Gastrocnemius medialis (tissue), 4 donors: ENCODE data around the gene DYNC2LI1. TPM values are rescaled to one million over a fixed set of nuclear protein-coding genes. Genes with fewer than 3 reads are reported as not detected.

Experiments
- ATAC-seq, 2 donors: fragments of 150-250 bp; one replicate each; pipeline ENCODE4 v1.9.1; 2016
- DNase-seq, 2 donors: peaks; one replicate each; pipeline ENCODE4 v3.0.0-alpha.2; 2019
- H3K27ac ChIP-seq, 4 donors: fragments of 200-600 bp; sonication (generic); 1 replicate in 1 of 4; 2 replicates in 3 of 4; pipeline ENCODE4 v1.5.1; 2016 to 2018; ENCODE audit warnings: mild to moderate bottlenecking in 2 of 4, moderate library complexity in 1 of 4
- H3K27me3 ChIP-seq, 3 donors: fragments of 200-600 bp; sonication (generic) in 2 of 3; 1 replicate in 1 of 3; 2 replicates in 2 of 3; pipeline versions ENCODE4 v1.5.1 to v1.6.0; 2016 to 2019; ENCODE audit warnings: mild to moderate bottlenecking in 1 of 3, moderate library complexity in 1 of 3
- H3K36me3 ChIP-seq, 2 donors: fragments of 200-600 bp; sonication (generic) in 1 of 2; one replicate each; pipeline ENCODE4 v1.5.1; 2017 to 2018
- H3K4me1 ChIP-seq, 2 donors: fragments of 200-600 bp; sonication (generic) in 1 of 2; one replicate each; pipeline ENCODE4 v1.5.1; 2016 to 2017; ENCODE audit warnings: mild to moderate bottlenecking in 2 of 2
- H3K4me3 ChIP-seq, 4 donors: fragments of 200-600 bp; sonication (generic) in 3 of 4; 1 replicate in 1 of 4; 2 replicates in 3 of 4; pipeline ENCODE4 v1.5.1; 2016 to 2019; ENCODE audit warnings: mild to moderate bottlenecking in 2 of 4
- H3K9me3 ChIP-seq, 3 donors: fragments of 200-600 bp; sonication (generic) in 2 of 3; 1 replicate in 1 of 3; 2 replicates in 2 of 3; pipeline ENCODE4 v1.5.1; 2016 to 2019
- POLR2A ChIP-seq, 2 donors: fragments of 450-650 bp; IDR thresholded peaks; one replicate each; pipeline ENCODE4 v1.6.1; 2017; ENCODE audit warnings: antibody characterized with exemption in 2 of 2, mild to moderate bottlenecking in 2 of 2, moderate library complexity in 2 of 2
- in situ Hi-C, 4 donors: fragments of 200-750 bp; cut with MboI; loops; one replicate each; pipeline versions ENCODE4 v1.15.0 to v1.8.0; 2017; ENCODE audit warnings: low sequenced_read_pairs in 4 of 4
- intact Hi-C: fragments of 100-400 bp; cut with DNase I; formaldehyde crosslinking; loops from one replicate; pipeline ENCODE4 v1.15.1; 2023; ENCODE audit warnings: low total_unique reads
- total RNA-seq, 4 donors: library from RNA; depleted of rRNA; stranded (reverse); fragments of >200 nt; gene quantifications; one replicate each; pipeline versions ENCODE4 v1.1.0 to v1.2.3, GENCODE V29; 2016
- TF ChIP-seq, protein P1 (sequence below), 5 experiments: fragments of 450-650 bp in 3 of 5; fragments of 200-600 bp in 2 of 5; sonication (generic) in 2 of 5; IDR thresholded peaks in 4 of 5; conservative IDR thresholded peaks in 1 of 5; 1 replicate in 4 of 5; 2 replicates in 1 of 5; pipeline ENCODE4 v1.5.1; 2016 to 2019; ENCODE audit warnings: antibody characterized with exemption in 5 of 5, mild to moderate bottlenecking in 3 of 5, moderate library complexity in 3 of 5

The DYNC2LI1 gene
- total RNA-seq, 4 donors from 2014 or later = 8.1 to 13.1 (median 10.2) TPM

- in situ Hi-C loops = no loop called here
- intact Hi-C loops = no loop called here
Observed at GRCh38 chr2:43798300-43798699, 24.5 kb downstream of the DYNC2LI1 start.

DNA sequence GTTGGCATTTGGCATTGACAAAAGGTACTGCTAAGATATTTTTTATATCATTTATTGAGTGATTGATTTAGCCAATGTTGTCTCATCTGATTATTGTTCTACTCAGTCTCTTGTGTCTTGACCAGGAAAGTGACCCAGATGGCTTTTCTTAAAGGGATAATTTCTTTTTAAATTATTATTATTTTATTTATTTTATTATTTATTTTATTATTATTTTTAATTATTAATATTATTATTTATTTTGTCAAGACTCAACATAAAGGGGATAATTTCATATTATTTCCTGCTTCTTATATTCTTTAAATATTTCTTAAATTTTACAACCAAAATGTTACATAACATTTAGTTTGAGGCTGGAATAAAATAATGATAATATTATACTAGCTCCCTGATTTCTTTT, 27.1 kb downstream of the DYNC2LI1 start:
- peaks cover 0 to 22% of the 10 kb centered on the region in 2 donors for H3K36me3 ChIP-seq

More at GRCh38 chr2:43798300-43798699, 24.5 kb downstream of the DYNC2LI1 start:
- Histone ChIP-seq H3K4me3 (no peak overlapping the region), H3K27me3 (no peaks in the 10 kb centered on the region), H3K27ac (no peak overlapping the region), H3K9me3 (no peaks in the 10 kb centered on the region), H3K4me1 (no peaks in the 10 kb centered on the region), H3K36me3 (peaks cover 0 to 28% of the 10 kb centered on the region in 2 donors)
- ATAC-seq (no peak), DNase-seq (no peak)
- no peak for TF ChIP-seq POLR2A (IDR thresholded peaks at IDR 0.05)
- TF ChIP-seq, protein P1, sequence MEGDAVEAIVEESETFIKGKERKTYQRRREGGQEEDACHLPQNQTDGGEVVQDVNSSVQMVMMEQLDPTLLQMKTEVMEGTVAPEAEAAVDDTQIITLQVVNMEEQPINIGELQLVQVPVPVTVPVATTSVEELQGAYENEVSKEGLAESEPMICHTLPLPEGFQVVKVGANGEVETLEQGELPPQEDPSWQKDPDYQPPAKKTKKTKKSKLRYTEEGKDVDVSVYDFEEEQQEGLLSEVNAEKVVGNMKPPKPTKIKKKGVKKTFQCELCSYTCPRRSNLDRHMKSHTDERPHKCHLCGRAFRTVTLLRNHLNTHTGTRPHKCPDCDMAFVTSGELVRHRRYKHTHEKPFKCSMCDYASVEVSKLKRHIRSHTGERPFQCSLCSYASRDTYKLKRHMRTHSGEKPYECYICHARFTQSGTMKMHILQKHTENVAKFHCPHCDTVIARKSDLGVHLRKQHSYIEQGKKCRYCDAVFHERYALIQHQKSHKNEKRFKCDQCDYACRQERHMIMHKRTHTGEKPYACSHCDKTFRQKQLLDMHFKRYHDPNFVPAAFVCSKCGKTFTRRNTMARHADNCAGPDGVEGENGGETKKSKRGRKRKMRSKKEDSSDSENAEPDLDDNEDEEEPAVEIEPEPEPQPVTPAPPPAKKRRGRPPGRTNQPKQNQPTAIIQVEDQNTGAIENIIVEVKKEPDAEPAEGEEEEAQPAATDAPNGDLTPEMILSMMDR (IDR thresholded peaks at IDR 0.05 in 4 of 5, conservative IDR thresholded peaks at IDR 0.05 in 1 of 5) = no peak

GRCh38 chr2:43802135-43802534, 28.3 kb downstream of the DYNC2LI1 start:
- intact Hi-C loops (no loop called here), in situ Hi-C loops (no loop called here)
- Histone ChIP-seq H3K27ac (no peak overlapping the region), H3K4me1 (no peaks in the 10 kb centered on the region), H3K4me3 (no peak overlapping the region), H3K9me3 (no peaks in the 10 kb centered on the region), H3K27me3 (no peaks in the 10 kb centered on the region), H3K36me3 (peaks cover 0 to 18% of the 10 kb centered on the region in 2 donors)
- ATAC-seq = no peak
- no peak for DNase-seq
- no peak for TF ChIP-seq POLR2A (IDR thresholded peaks at IDR 0.05)
- TF ChIP-seq, protein P1 (IDR thresholded peaks at IDR 0.05 in 4 of 5, conservative IDR thresholded peaks at IDR 0.05 in 1 of 5) = no peak

More for the DNA sequence above, 27.1 kb downstream of the DYNC2LI1 start:
- intact Hi-C loops (no loop called here), in situ Hi-C loops (no loop called here)
- no peaks in the 10 kb centered on the region for H3K4me1 ChIP-seq
- TF ChIP-seq POLR2A (IDR thresholded peaks at IDR 0.05) = no peak
- TF ChIP-seq, protein P1 (IDR thresholded peaks at IDR 0.05 in 4 of 5, conservative IDR thresholded peaks at IDR 0.05 in 1 of 5) = no peak
- no peaks in the 10 kb centered on the region for H3K27me3 ChIP-seq
- no peaks in the 10 kb centered on the region for H3K9me3 ChIP-seq
- DNase-seq (no peak), ATAC-seq (no peak)
- no peak overlapping the region for H3K4me3 ChIP-seq
- H3K27ac ChIP-seq = no peak overlapping the region

DNA sequence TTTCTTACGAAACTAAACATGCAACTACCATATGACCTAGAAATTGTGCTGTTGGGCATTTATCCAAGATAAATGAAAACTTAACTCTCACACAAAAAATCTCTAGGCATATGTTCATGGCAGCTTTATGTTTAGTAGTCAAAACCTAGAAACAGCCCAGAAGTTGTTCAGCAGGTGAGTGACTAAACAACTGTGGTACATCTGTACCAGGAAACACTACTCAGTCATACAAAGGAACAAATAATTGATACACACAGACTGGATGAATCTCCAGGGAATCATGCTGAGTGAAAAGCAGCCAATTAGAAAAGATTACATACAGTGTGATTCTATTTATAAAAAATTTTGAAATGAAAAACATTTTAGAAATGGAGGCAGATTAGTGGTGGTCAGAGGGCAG, 29.3 kb downstream of the DYNC2LI1 start:
- intact Hi-C loops (no loop called here), in situ Hi-C loops (no loop called here)
- no peak for ATAC-seq
- Histone ChIP-seq H3K9me3 (no peaks in the 10 kb centered on the region), H3K36me3 (peaks cover 0 to 18% of the 10 kb centered on the region in 2 donors), H3K27ac (no peak overlapping the region), H3K4me1 (no peaks in the 10 kb centered on the region), H3K27me3 (no peaks in the 10 kb centered on the region), H3K4me3 (no peak overlapping the region)
- TF ChIP-seq, protein P1 (IDR thresholded peaks at IDR 0.05 in 4 of 5, conservative IDR thresholded peaks at IDR 0.05 in 1 of 5) = no peak
- no peak for TF ChIP-seq POLR2A (IDR thresholded peaks at IDR 0.05)
- DNase-seq = no peak

- in situ Hi-C loops (no loop called here), intact Hi-C loops (no loop called here)
- no peak for DNase-seq
- ATAC-seq = no peak
- Histone ChIP-seq H3K36me3 (peaks cover 0 to 13% of the 10 kb centered on the region in 2 donors), H3K27ac (no peak overlapping the region), H3K27me3 (no peaks in the 10 kb centered on the region), H3K9me3 (no peaks in the 10 kb centered on the region), H3K4me1 (no peaks in the 10 kb centered on the region), H3K4me3 (no peak overlapping the region)
- TF ChIP-seq POLR2A (IDR thresholded peaks at IDR 0.05) = no peak
- TF ChIP-seq, protein P1 (IDR thresholded peaks at IDR 0.05 in 4 of 5, conservative IDR thresholded peaks at IDR 0.05 in 1 of 5) = no peak
Observed at GRCh38 chr2:43806719-43807031, 32.8 kb downstream of the DYNC2LI1 start.
